ENCODE measurements around the gene CIAO2A. TPM values are rescaled to one million over a fixed set of nuclear protein-coding genes. Genes with fewer than 3 reads are reported as not detected.

Gene CIAO2A
- total and polyA plus RNA-seq, 4 donors: 41.7 to 48.1 (median 47.3) TPM

Small RNAs within 50 kb of the gene (small RNA-seq; reads per million reads assigned to genes)
- gene RF00019 (ENCODE audit: low replicate concordance): not detected

Other genes with a start within 250 kb of the CIAO2A start
- gene DAPK2, start 47.4 kb downstream of the CIAO2A start, total RNA-seq: 1 to 10 TPM; 4.0 to 6.6 TPM
- gene DAPK2, start 47.4 kb downstream of the CIAO2A start, polyA plus RNA-seq (ENCODE audit: insufficient read length in 2 of 2): 1 to 10 TPM; 6.7 TPM
- 10 to 100 TPM; 51.6 to 53.4 TPM for gene SNX1, start 2.1 kb upstream of the CIAO2A start, total RNA-seq
- 10 to 100 TPM; 74.4 to 79.3 TPM for gene SNX1, start 2.1 kb upstream of the CIAO2A start, polyA plus RNA-seq (ENCODE audit: insufficient read length in 2 of 2)
- gene SNX22, start 57.9 kb upstream of the CIAO2A start, total RNA-seq: 10 to 100 TPM in 1 of 2 donors, 1 to 10 TPM in 1; 9.9 to 10.5 TPM
- 10 to 100 TPM; 33.0 to 35.2 TPM for gene SNX22, start 57.9 kb upstream of the CIAO2A start, polyA plus RNA-seq (ENCODE audit: insufficient read length in 2 of 2)
- 100 to 1,000 TPM; 180 to 534 TPM for gene PPIB, start 69.2 kb upstream of the CIAO2A start, total RNA-seq
- gene PPIB, start 69.2 kb upstream of the CIAO2A start, polyA plus RNA-seq (ENCODE audit: insufficient read length in 2 of 2): 100 to 1,000 TPM; 404 to 451 TPM